ENCODE data around the gene UBE2B.
"Not testable (repeated sequence)": the region's sequence is repeated elsewhere in the genome, so short reads cannot be mapped to it uniquely, and the experiment has no call there.

UBE2B gene

GRCh38 chr5:134403951-134404350, 32.6 kb downstream of the UBE2B start:
- no peak for DNase-seq

DNA sequence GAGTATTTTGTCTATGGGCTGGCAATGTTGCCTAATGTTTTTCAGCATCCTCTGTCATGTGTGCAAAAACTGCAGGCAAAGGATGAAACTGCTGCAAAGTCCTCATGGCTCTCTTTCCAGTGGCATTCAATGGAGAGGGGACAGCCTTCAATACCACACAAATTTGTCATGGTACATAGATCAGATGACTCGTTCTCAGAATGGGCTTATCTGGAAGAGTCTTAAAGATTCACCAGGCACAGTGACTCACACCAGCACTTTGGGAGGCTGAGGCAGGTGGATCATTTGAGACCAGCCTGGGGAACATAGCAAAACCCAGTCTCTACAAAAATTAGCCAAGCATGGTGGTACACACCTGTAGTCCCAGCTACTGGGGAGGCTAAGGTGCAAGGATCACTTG, 35.0 kb downstream of the UBE2B start:
- peak; percentile 11 for DNase-seq

DNA sequence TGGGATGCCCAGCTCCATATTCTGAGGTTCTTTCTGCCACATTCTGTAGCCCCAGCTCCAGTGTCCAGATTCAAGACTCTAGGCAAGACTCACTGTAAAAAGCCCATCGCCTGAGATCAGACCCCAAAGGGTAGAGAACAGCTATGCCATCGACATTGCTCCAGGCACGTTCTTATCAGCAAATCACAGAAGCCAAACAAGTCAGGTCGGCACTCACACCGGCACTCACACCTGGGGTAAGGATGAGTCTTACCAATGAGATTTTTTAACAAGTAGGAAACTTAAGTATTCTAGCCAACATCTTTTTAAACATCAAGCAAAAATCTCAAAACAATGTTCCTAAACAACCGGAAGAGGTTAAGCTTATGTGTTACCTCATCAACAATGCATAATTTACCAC, 38.0 kb downstream of the UBE2B start:
- no peak for DNase-seq

- DNase-seq: no peak
Measured at GRCh38 chr5:134410822-134411221, 39.5 kb downstream of the UBE2B start.

GRCh38 chr5:134411228-134411545, 39.8 kb downstream of the UBE2B start:
- no peak for DNase-seq

DNA sequence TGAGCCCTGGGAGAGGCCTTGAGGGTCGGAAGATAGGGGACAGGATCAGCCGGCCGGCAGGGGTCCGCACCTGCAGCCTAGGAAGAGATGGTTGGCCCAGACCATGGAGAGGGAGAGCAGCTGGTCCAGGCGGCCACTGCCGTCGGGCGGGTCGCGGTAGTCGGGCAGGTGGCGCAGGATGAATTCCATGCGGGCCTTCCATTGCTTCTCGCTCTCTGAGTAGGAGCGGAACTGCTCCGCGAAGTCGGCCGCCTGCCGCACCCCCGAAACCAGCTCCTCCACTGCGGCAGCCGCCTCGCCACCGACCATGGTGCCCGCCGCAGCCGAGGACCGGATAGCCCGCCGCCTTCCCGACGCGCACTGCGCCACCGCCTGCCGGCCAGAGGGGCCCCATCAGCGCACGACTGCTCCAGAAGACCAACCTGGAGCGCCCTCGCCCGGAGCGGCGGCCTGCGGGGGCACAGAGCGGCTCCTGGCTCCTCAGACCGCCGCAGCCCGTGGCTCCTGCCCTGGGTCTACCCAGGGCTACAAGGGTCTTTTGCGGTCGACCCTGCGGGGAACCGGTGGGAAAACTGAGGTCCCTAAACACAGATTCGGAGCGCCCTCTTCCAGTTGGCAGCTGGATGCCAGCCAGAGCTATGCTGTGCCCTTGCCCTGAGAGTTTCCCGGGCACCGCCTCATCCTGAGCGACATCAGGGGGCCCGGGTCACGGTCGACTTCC, 40.3 kb downstream of the UBE2B start, which contains the start of gene CDKN2AIPNL:
TSS of gene CDKN2AIPNL (minus strand) at position 336 of the 721 bp plus-strand sequence. CDS start at position 309, 27 bp downstream.
- peak; percentile 93 for DNase-seq

DNA sequence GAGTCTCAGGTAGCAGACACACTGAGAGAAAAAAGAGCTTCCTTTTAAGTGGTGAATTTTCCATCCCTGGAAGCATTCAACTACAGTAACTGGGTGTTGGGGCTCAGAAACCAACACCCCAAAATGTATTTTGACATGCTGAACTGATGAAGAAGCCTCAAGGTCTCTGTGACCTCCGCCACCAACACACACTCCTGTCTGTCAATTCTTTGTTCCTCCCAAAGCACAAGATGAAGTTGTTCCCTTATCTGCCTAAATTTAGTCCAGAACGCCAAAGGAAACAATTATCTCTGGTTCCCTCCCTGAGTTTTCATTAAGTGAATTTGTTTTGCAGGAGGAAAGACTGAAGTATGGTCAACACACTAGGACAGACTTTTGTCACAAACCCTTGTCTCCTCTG, 41.7 kb downstream of the UBE2B start:
- no peak for DNase-seq

GRCh38 chr5:134417707-134418106, 46.3 kb downstream of the UBE2B start:
- no peak for DNase-seq

DNA sequence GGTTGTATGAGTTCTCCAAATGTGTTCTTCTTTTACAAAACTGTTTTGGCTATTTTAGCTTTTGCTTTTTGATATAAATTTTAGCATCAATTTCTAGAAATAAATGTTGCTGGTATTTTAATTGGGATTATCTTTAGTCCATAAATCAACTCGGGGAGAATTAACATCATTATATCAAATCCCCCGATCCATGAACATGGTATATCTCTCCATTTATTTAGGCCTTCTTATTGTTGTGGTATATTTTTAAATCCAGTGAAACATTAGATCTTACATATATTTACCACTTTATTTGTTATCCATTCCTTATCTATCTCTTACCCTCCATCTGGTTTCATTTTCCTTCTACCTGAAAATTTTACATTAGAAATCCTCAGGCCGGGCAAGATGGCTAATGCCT, 47.6 kb downstream of the UBE2B start:
- DNase-seq: no peak

GRCh38 chr5:134420343-134420742, 49.0 kb downstream of the UBE2B start:
- DNase-seq: no peak

DNA sequence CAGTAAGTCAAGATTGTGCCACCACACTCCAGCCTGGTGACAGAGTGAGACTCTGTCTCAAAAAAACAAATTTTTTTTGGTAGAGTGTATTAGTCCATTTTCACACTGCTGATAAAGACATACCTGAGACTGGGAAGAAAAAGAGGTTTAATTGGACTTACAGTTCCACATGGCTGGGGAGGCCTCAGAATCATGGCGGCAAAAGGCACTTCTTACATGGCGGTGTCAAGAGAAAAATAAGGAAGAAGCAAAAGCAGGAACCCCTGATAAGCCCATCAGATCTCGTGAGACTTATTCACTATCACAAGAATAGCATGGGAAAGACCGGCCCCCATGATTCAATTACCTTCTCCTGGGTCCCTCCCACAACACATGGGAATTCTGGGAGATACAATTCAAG, 49.7 kb downstream of the UBE2B start:
- DNase-seq: not testable (repeated sequence)

- no peak for DNase-seq
Measured at GRCh38 chr5:134422791-134423365, 51.5 kb downstream of the UBE2B start.

DNA sequence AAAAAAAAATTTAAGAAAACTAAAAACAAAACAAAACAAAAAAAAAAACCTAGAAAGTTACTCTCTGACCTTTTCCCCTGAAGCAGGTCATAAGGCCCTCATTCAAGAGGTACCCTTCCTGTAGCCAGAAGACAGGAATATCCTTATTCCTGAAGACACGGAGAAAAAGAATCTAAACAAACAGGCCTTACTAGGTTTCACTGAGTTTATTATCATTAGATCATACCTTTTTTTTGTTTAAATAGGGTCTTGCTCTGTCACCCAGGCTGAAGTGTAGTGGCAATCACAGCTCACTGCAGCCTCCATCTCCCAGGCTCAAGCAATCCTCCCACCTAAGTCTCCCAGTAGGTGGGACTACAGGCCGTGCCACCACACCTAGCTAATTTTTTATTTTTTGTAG, 52.0 kb downstream of the UBE2B start:
- no peak for DNase-seq

GRCh38 chr5:134426361-134426760, 55.0 kb downstream of the UBE2B start:
- no peak for DNase-seq

DNA sequence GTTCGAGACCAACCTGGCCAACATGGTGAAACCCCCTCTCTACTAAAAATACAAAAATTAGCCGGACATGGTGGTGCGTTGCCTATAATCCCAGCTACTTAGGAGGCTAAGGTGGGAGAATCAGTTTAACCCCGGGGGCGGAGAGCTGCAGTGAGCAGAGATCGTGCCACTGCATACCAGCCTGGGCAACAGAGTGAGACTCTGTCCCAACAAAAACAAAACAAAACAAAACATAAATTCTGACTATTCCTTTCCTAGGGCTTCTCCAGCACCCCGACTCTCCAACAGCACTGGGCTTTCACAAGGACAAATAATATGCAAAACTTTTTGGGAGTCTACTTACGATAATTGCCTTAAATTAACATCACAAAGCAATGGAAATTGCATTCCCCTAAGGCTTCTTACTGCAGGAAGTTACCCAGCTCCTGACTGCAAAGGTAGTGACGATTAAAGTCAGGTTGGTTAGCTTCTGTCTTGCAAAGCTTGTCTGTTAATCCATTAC, 56.2 kb downstream of the UBE2B start:
- DNase-seq: no peak

DNA sequence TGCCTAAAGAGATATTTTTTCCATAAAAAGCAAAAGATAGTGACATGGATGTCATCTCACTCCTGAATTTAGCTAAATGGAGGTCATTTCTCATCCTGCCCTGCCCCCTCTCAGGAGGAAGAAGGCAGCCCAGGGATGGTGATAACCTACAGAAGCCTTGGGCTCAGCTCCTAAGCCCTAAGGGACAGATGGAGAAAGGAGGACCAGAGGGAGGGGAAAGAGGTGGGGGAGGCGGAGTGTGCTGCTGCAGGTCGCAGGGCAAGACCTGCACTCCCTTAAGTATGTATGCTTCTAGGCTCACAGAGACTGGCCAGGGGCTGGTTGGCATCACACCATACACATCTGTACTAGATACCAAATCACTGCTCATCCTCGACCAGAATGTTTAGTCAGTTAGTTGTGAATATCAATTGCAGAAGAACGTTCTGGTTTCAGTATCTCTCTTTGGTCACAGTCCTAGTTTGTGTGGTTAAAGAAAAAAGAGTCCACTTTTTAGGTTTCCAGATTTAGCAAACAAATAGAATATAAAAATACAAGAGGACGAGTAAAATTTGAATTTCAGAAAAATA, 58.7 kb downstream of the UBE2B start:
- no peak for DNase-seq

- DNase-seq: peak; percentile 32
Measured at GRCh38 chr5:134432174-134432573, 60.8 kb downstream of the UBE2B start.

DNA sequence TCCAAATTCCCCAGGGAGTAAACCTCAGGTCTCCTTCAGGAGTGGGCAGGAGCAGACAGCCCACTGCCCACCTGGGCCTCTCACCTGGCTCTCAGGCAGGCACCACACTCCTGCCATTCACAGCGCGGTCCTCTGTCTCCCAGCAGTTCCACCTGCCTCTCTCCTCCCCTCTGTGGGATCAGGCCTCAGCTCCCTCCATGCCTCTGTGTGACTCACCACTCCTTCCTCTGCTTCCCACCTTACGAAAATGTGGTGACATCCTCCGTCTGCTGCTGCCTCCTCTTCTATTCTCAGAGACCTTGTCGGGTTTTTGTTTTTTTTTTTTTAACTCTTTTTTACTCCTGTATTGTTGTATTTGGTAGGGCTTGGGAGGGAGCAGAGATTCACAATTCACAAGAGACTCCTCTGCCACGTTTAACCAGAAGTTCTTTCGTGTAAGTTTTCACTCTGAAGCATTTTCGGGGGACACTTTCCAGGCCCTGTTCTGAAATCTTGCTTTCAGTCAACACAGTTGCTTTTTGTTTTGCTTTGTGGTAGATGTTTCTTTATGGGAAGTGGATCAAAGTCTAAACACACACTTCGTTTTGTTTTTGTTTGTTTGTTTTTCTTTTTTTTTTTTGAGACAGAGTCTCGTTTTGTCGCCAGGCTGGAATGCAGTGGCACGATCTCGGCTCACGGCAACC, 61.4 kb downstream of the UBE2B start:
- DNase-seq: no peak

GRCh38 chr5:134435560-134435959, 64.2 kb downstream of the UBE2B start:
- peak; percentile 23 for DNase-seq

- DNase-seq: peak; percentile 66
Measured at GRCh38 chr5:134436523-134437339, 65.4 kb downstream of the UBE2B start.

DNA sequence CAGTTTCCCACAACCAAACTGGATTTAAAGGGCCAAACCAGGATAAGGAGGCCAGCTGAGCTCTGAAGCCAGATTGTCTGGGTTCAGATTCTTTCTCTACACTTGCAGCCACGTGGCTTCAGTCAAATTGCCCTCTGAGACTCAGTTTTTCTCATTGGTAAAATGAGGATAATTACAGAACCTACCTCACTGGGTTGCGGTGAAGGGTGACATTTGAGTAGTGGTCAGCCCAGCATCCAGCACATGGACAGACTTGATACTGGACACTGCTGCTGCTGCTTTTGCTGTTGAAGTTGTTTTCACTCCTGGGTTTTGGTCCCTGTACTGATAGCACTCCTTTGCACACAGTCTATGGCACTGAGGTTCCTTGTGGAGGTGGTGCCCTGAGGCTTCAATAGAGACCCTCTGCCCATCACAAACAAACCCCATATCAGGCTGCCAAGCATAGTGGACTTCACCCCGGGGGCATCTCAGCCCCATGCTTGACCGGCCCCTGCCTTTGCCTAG, 66.0 kb downstream of the UBE2B start:
- no peak for DNase-seq

DNA sequence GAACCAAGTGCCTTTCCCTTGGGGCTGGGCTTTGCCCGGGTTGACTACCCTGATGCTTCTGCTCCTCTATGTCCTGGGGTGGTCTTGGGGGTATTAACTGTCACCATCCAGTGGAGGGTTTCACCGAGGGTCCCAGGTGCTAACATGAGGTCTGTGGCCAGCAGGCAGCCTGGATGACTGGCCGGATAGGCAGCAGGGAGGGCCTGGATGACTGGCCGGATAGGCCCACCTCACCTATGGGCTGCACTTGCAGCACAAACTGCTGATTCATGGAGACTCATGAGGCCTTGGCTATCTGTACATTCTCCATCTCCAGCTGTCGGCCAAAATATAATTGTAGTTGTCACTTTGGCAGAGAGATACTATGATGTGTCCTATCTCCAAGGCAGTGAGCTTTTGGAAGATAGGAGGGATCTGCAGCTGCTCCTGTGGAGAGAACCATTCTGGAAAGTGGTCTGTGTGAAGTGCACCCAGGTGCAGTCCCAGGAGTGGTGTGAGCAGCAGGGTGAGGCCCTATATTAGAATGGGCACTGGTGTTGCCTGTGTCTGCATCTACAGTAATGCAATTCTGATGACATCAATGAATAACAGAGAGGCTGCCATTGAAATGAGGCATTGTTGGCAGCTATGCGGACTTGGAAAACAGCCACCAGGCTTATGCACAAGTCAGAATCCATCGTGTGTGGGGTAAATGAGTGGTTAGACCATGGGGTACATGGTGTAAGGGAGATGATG, 66.6 kb downstream of the UBE2B start:
- DNase-seq: no peak
